H7 (cell line): ENCODE measurements around the gene DAPK1. TPM values are rescaled to one million over a fixed set of nuclear protein-coding genes. Genes with fewer than 3 reads are reported as not detected.

Source experiments
- DNase-seq: peaks from one replicate; pipeline ENCODE4 v3.0.0; 2012
- H3K27me3 ChIP-seq: 2 replicates; pipeline ENCODE4 v1.6.0; 2011; ENCODE audit warnings: mild to moderate bottlenecking, low read length; ENCODE audit not compliant: control insufficient read depth, insufficient read depth
- H3K36me3 ChIP-seq: replicated peaks from 2 replicates; pipeline ENCODE4 v1.5.1; 2011; ENCODE audit warnings: low read length; ENCODE audit not compliant: control insufficient read depth, insufficient read depth
- H3K4me3 ChIP-seq: 2 replicates; pipeline ENCODE4 v1.5.1; 2011; ENCODE audit warnings: low read depth, mild to moderate bottlenecking, control low read depth, low read length, moderate library complexity; ENCODE audit not compliant: insufficient read depth
- total RNA-seq: library from RNA; depleted of rRNA; stranded (reverse); fragments of >200 nt; shearing (Covaris generic); gene quantifications from 2 replicates; pipeline ENCODE4 v1.2.3, GENCODE V29; 2014; rRNA removed

DAPK1 gene
- total RNA-seq: 48.8 and 58.5 TPM in 2 replicates

DNA sequence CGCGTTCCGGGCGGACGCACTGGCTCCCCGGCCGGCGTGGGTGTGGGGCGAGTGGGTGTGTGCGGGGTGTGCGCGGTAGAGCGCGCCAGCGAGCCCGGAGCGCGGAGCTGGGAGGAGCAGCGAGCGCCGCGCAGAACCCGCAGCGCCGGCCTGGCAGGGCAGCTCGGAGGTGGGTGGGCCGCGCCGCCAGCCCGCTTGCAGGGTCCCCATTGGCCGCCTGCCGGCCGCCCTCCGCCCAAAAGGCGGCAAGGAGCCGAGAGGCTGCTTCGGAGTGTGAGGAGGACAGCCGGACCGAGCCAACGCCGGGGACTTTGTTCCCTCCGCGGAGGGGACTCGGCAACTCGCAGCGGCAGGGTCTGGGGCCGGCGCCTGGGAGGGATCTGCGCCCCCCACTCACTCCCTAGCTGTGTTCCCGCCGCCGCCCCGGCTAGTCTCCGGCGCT, at the start of gene DAPK1:
Gene DAPK1 (plus strand): TSS at position 264 of the 442 bp plus-strand sequence. CDS start 1,211 bp downstream, outside the sequence.
- peak within 1 kb of the TSS; percentile 88 for H3K4me3 ChIP-seq
- DNase-seq: peak; percentile 96
- no peaks in the 10 kb centered on the region; the same call in none of the 2 replicates for H3K36me3 ChIP-seq
- H3K27me3 ChIP-seq: peaks cover 2% of the 10 kb centered on the region; the same call in 1 of the 2 replicates

DNA sequence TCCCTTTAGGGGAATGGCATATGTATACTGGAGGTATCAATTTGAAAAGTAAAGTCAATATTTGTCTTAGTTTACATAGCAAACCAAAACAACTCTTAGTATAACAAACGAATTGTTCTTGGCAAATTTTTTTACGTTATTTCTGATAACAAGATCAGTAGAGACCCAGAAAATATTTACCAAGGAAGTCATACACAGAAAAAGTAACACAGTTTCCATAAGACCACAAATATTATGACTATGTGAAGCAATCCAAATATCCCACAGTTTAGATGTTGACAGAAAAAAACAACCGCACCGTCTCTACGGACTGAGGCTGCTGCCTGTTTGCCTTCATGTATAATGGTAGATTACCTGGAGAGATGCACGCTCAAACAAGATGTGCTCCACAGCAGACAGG, 46.5 kb upstream of the DAPK1 start:
- Histone ChIP-seq H3K36me3 (no peaks in the 10 kb centered on the region), H3K4me3 (no peak overlapping the region), H3K27me3 (no peaks in the 10 kb centered on the region)
- DNase-seq: no peak

DNA sequence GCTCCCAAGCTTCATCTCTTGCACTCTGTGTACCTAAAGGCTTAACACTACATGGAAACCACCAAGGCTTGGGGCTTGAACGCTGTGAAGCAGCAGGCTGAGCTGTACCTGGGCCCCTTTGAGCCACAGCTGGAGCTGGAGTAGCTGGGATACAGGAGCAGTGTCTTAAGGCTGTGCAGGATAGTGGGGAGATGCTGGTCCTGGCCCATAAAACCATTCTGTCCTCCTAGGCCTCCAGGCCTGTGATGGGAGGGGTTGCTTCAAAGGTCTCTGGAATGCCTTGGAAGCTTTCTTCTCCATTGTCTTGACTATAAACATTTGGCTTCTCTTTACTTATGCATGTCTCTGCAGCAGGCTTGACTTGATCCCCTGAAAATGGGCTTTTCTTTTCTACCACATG, 42.3 kb upstream of the DAPK1 start:
- Histone ChIP-seq H3K4me3 (no peak overlapping the region), H3K36me3 (no peaks in the 10 kb centered on the region), H3K27me3 (no peaks in the 10 kb centered on the region)
- no peak for DNase-seq

DNA sequence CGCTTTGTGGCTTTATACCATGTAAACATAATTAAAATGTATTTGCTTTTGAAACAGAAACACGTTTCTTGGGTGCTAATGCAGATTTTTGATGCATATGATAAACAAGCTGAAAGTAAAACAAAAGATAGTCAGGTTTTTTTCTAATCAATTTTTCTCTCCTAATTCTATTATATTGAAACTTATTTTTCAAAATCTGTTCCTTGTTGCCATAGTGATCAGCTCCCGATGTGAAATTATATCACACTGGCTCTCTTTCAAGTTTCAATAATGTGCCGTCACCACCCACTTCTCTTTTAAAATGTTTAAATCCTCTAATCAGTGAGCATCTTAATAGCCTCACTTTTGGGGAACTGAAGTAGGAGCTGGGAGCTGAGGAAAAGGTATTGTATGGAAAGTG, 36.4 kb upstream of the DAPK1 start:
- H3K36me3 ChIP-seq: no peaks in the 10 kb centered on the region
- no peak for DNase-seq
- no peaks in the 10 kb centered on the region for H3K27me3 ChIP-seq
- no peak overlapping the region for H3K4me3 ChIP-seq

DNA sequence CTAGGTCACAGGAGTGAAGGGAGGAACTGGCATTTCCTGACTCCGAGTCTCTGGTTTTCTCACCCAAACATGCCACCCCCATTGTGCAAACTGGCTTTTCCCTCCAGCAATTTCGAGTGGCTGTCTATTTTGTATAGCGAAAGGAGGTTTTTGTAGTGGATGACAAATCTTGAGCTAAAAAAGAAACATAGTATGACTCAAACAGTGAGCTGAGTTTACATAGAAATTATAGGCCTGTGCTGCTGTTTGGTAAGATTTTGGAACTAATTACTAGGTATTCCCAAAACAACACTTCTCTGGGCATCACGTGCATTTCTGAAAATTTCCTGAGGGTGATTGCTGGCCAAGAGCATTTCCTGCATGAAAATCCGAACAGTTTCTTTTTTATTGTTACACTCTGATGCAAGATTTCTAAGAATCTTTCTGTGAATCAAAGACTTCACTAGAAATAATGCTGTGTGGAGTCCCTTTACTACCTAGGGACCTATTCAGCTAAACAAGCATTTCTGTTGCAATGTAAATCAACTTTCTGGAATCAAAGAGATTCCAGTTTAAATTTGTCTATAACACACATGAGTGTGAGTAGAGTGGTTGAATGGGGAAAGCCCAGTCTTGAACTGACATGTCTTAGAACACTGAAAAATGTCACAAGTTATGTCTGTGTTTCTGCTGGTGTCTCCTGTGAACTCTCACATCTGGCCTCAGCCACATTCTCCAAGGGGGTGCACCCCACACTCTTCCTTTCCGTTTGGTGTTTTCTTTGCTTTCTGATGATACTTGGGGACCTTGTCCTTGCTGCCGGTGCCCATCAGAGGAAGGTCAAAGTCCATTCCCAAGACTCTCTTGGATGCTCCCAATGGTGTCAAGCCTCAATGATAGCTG, 33.3 kb upstream of the DAPK1 start:
- Histone ChIP-seq H3K4me3 (no peak overlapping the region), H3K36me3 (no peaks in the 10 kb centered on the region), H3K27me3 (no peaks in the 10 kb centered on the region)
- DNase-seq: no peak

DNA sequence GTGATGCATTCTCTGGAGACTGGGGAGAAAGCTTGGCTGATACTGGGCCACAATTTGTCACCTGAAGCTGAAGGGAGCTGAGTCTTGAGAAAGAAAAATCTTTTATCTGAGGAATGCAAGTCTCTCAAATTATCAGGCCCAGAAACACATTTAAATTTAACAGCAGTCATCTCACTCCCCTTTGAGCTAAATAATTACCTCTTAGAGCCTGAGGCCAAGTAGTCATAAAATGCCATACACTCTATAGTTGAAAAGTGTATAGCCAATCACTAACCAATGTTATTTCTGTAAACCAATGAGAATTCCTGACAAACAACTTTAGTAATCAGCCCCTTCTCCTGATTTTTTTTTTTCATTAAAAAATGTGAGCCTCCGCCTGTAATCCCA, 32.7 kb upstream of the DAPK1 start:
- no peaks in the 10 kb centered on the region; the same call in 1 of the 2 replicates for H3K27me3 ChIP-seq
- no peak overlapping the region for H3K4me3 ChIP-seq
- no peak for DNase-seq
- H3K36me3 ChIP-seq: no peaks in the 10 kb centered on the region

DNA sequence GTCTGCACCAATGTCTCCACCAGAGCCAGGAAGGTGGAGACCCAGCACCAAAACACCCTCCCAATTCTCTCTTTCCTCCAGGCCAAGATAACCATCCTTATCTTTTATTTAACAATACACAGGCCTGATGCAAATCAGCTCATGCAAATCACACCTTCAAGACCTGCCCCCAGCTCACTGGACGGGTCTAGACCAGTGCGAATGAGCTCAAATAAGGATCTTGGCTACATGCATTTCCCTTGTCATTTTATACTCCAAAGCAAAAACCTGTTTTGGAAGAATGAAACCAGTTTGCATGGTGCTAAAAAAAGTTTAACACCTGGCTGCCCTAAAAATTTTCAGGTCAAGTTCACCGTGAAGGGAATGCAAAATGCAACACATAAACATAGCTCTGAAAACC, 31.9 kb upstream of the DAPK1 start:
- Histone ChIP-seq H3K36me3 (no peaks in the 10 kb centered on the region), H3K4me3 (no peak overlapping the region)
- DNase-seq: no peak

DNA sequence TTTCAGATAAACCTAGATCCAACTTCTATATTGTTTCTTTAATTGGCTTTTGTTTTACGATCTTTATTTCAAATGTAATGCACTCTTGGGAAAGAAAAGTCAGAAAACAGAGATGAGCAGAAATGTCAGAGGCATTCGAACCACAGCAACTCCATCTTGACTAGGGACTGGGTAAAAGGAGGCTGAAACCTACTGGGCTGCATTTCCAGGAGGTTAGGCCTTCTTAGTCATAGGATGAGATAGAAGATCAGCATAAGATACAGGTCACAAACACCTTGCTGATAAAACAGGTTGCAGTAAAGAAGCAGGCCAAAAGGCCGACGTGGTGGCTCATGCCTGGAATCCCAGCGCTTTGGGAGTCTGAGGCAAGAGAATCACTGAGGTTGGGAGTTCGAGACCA, 30.5 kb upstream of the DAPK1 start:
- DNase-seq: no peak
- no peaks in the 10 kb centered on the region; the same call in 1 of the 2 replicates for H3K27me3 ChIP-seq
- no peaks in the 10 kb centered on the region for H3K36me3 ChIP-seq
- no peak overlapping the region for H3K4me3 ChIP-seq

More for the DNA sequence above, 31.9 kb upstream of the DAPK1 start:
- H3K27me3 ChIP-seq: no peaks in the 10 kb centered on the region; the same call in 1 of the 2 replicates

DNA sequence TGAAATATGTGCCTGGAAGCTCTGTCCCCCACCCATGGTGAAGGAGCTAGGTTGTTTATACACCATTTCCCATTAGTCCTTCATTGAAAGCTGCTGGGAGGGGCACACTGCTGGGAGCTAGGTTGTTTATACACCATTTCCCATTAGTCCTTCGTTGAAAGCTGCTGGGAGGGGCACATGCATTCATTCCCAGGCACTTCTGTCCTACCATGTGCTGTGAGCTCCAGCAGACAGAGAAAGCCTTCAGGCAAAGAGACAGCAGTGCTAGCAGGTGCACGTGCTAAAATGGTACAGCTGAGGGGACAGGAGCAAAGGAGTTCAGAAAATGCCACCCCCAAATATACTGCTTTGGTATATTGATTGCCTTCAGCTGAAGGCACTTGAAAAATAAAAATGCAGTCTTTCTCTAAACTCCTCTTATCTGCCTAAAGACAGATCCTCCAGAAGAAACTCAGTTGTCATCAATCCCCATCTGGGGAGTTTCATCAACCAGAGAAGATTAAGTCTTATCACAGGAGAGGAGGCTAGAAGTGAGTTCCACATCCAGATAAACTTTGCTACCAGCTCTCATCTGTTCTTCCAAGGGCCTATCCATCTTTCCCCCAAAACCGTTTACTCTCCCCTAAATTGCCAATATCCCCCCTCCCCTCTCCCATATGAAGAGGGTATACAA, 27.7 kb upstream of the DAPK1 start:
- Histone ChIP-seq H3K27me3 (no peaks in the 10 kb centered on the region; the same call in 1 of the 2 replicates), H3K4me3 (no peak overlapping the region), H3K36me3 (no peaks in the 10 kb centered on the region)
- DNase-seq: no peak

DNA sequence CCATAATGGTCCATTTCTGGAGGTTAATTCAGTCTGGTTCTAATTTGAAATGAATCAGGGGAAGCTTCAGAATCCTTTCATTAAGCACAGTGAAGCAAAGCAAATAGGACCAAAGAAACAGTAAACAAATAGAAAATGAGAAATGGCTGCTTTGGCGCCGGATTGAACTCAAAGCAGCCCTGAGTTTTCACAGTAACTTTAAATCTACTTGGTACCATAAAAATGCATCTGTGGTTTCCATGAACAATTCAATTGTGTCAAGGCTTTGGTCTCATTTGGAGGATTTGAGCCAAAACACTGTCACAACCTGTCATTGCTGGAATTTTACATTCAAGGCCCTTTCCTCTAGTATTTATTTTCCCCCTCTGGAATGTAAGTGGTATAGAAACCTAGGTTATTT, 25.9 kb upstream of the DAPK1 start:
- H3K27me3 ChIP-seq: no peaks in the 10 kb centered on the region; the same call in 1 of the 2 replicates
- DNase-seq: no peak
- no peaks in the 10 kb centered on the region for H3K36me3 ChIP-seq
- no peak overlapping the region for H3K4me3 ChIP-seq

DNA sequence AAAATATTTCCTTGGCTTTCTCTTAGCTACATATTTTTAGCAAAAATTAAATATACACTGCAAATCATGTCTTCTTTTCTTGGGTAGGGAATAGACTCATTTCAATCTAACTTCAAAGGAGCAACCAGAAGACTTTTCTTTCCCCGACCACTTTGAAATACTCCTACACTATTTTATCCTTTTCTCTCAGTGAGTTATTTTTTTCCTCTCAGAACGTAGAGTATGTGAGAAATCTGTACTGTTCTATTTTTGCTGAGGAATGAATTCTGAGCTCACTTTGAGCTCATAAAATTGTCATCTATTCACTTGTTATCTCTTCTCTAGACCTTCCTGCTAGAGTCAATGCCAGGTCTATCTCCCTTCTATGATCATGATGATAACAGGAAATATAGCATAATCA, 22.2 kb upstream of the DAPK1 start:
- no peak for DNase-seq
- Histone ChIP-seq H3K27me3 (no peaks in the 10 kb centered on the region), H3K36me3 (no peaks in the 10 kb centered on the region), H3K4me3 (no peak overlapping the region)

DNA sequence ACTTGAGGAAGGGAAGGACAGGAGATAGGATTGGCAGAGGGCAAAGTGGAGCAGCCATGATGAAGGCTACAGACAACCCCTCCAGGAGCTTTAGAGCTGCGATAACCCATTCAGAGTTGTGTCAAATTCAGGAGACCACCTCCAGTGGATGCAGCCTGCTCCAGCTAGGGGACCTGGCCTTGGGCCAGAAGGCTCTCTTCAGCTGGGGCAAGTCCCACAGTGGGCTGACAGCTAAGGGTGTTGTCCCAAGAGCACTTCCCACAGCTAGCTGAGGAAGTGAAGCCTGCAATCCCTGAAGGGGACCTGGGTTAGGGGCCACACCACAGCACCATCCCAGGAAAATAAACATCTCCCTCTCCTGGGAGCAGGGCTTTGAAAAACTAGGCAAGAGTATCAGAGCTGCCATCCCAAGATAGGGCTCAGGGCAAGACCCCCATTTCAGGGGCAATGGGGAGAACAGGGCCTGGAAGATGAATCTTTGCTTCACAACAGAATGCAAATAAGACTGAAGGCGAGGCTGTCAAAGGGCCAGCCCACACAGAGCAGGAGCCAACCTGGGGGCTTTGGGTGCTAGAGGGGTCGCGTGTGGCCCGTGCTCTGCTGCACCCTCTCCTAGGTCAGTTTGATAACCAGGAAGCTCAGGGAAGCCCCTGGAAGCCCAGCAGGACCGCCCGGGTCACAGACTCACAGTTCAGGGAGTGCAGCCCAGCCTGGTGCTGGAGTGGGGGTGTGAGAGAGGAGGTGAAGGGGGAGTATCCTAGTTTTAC, 19.3 kb upstream of the DAPK1 start:
- H3K27me3 ChIP-seq: no peaks in the 10 kb centered on the region
- H3K4me3 ChIP-seq: no peak overlapping the region
- DNase-seq: peak; percentile 33
- no peaks in the 10 kb centered on the region for H3K36me3 ChIP-seq

DNA sequence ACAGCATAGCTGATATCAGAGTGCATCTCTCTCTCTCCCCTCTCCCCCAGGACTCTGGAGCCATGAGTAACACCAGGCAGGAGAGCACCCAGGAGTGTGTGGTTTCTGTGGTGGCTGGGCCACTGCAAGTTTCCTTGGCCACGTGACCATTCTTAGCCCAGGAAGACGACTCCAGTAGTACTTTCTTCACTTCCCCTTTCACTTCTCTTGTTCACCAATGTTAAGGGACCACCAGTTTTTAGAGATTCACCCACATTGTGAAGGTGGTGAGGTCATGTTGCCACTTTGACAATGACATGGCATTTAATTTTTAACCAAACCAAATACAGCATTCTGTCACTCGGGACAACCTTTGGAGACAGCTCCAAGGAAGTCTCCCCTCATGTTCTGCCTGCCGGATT, 17.9 kb upstream of the DAPK1 start:
- H3K27me3 ChIP-seq: no peaks in the 10 kb centered on the region
- H3K36me3 ChIP-seq: no peaks in the 10 kb centered on the region
- H3K4me3 ChIP-seq: no peak overlapping the region
- no peak for DNase-seq
